GM19351 (cell line): ENCODE data around the gene DHH.
"Not testable (repeated sequence)": the region's sequence is repeated elsewhere in the genome, so short reads cannot be mapped to it uniquely, and the experiment has no call there.

Experiments
- ATAC-seq: cut with Tn5 transposase; IDR thresholded peaks from one replicate; pipeline ENCODE4 v1.9.1; 2021; ENCODE audit warnings: mild to moderate bottlenecking, moderate library complexity; ENCODE audit not compliant: unreplicated experiment

DHH gene

DNA sequence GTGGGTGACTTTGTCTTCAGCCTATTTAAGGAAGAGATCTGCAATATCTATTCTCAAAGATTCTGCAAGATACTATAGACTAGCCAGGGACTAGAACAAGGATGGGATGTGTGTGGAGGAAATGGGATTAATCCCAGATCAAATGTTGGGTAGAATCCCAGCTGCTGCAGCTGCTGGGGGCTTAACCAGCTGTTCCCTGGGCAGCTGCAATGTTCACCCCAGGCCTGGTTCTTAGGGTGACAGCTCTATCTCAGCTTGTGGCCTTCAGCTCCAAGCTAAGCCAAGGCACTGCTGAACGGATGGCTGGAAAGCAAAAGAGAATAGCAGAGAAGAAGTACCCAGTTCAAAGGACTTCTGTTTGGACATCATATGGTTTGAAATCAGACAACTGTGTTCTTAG is 14.8 kb downstream of the DHH start:
- ATAC-seq: no peak

DNA sequence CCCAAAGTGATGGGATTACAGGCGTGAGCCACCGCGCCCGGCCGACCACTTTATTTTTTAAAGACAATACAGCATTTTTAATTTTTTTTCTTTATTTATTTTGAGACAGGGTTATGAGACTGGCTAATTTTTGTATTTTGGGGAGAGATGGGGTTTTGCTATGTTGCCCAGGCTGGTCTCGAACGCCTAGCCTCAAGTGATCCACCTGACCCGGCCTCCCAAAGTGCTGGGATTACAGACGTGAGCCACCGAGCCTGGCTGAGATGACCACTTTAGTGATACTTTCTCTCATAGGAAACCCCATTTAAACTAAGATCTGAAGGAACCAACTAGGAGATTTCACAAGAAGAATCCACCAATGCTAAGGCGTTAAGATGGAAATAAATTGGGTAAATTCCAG is 23.6 kb downstream of the DHH start:
- no peak for ATAC-seq

DNA sequence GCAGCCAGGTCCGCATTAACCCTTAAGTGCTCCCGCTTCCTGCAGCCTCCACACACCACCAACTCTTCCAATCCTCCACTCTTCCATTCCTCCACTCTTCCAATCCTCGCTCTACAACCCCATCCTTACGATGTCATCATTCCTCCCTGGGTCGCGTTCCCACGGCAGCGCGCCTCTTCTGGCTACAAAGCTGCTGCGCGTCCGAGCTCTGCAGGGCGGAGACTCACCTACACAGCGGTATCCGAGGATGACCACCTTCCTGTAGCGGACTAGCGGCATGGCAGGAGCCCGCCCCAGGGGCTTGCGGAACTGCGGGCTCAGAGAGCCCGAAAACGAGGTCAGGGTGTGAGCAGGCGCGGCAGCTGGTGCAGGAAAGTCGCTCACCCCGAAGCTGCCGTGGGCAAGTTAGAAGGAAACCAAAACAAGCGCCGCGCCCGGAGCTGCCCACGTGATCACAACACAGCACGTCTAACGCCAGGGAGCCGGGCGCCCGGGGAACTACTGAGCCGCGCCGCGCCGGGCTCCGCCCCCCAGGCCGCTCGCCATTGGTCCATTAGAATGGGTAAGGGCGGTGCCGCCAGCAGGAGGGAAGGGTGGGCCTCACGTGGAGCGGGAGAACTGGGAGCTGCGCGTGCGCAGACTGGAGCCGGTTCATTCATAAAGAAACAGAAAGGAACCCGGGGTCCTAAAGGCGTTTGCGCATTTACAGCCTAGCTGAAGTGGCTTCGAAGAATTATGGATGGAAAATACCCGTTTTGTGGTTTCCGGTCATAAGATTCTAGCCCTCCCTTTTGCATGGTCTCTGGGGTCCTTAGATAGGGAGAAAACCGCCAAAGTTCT is 24.9 kb downstream of the DHH start, which contains the start of gene RHEBL1:
RHEBL1 (minus strand) TSS at position 473 of the 840 bp plus-strand sequence; CDS start at position 279, 194 bp downstream.
- ATAC-seq: peak; percentile 99

DNA sequence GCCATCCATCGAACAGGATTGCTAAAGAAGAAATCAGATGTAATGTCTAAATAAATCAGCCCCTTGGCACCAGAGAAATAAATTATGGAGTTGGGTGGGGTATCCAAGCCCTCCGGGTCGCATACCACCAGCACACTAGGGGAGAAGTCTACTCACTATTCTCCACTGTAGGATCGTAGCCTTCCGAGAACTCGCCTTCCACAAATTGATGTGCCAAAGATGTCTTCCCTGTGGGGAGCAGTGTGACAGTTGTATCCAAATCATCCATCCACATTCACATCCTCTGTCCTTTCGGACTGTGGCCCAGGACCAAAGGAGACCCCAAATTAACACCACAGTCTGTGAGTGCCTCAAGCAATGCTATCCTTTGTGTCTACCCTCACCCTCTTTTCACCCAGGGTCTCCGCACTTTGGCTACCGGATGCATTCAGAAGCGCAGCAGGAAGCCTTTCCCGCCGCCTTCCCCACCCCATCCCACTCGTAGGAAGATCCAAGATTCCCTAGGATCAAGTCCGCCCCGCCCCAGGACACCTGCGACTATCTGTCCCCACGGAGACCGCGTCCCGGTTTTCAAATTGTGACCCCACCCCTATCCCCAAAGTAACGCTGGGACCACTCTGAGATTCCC is 25.6 kb downstream of the DHH start:
- no peak for ATAC-seq

DNA sequence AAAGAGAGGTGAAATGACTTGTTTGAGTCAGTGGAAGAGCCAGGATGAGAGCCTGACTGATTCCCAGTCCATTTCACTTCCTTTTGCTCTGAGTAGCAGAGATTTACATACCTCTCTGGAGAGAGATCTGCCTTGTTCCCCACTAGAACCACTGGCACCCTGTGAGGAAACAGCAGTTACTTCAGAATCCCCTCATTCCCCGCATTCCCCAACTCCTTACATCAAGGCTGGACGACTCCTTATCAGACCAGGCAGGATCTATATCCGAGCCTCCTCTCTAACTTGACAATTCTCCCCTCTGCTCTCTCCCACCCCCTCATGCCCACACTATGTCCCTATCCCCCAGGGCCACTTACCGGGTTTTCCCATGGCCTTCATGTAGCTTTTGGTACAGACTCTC is 28.5 kb downstream of the DHH start:
- ATAC-seq: no peak

DNA sequence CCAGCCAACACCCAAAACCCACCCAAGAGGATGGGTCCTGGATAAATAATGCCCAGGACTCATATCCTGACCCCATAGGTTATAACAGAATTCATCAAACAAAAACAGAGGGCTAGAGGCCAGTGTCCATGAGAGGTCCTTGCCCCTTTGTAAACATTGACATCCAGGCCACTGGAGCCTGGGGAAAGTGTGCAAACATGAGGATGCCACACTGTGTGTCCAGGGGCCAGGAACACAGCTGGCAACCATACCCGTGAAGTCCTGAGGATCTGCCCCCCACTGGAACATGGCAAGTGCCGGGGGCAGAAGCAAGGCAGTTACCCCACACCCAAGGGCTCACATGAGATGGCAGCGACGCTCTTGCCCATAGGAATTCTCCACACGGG is 29.8 kb downstream of the DHH start:
- no peak for ATAC-seq

DNA sequence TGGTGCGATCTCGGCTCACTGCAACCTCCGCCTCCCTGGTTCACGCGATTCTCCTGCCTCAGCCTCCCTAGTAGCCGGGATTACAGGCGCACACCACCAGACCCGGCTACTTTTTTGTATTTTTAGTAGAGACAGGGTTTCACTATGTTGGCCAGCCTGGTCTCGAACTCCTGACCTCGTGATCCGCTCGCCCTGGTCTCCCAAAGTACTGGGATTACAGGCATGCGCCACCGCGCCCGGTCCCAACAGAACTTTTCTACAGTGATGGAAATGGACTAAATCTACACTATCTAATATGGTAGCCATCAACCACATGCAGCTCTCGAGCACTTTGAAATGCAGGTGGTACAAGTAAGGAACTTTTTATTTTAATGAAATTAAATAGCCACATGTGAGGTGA is 32.7 kb downstream of the DHH start:
- ATAC-seq: not testable (repeated sequence)

DNA sequence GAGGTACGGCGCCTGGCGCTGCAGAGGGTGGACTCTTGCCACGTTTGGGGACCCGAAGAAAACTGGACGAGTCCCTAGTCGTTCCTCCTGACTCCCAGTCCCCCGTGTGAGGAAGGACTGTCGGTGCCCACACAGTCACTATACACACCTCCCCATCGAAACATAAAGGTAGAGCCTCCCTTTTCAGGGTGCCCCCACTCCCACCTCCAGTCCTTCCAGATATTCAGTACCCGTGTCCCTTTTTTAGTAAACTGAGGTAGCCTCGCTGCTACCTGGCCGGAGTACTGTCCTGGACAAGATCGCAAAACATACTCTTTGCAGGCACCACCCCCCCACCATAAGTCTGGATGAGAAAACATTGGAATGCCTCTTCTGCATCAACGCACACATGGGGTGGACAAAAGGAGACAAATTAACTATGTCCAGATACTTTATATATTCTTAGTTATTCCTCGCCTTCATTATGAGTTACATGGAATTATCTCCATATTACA is 33.4 kb downstream of the DHH start:
- ATAC-seq: no peak

DNA sequence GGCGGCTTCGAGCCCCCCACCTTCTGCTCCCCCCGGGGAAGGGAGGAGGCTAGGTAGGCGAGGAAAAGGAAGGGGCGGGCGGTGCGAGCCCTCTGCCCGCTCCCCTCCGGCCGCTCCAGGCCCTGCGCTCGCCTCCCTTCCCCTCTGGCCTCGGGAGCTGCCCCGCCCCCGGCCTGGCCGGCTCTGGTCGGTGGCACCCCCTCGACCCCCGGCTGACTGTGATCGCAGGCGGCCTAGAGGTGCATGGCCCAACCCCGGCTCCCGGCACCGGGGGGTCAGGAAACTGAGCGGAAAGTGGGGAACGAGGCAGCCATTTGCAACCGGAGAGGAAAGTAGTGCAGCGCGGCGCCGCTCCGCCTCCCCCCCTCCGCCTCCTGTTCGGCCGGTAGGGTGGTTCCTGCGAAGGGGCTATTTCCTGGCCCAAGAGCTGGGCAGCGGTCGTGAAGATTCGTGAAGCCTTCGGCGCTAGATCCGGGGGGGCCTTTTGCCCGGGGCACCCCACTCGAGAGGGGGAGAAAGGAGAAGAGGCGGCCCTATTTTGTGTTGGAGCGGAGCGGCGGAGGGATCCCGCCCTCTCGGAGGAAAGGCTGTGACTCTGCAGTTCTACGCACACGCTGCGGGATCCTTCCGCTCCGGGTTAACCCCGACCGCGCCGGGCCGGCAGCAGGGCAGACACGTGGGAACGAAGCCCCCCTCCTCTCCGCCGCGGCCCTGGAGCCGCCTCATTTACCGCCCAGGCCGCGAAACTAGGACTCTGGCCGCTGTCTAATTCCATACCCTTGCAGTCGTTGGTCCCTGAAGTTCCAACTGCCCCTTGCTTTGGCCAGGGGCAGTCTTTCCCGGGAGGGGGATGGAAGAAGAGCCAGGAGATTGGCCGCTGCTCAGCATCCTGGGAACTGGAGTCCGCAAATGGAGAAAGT is 34.1 kb downstream of the DHH start, which contains the start of gene KMT2D:
KMT2D (minus strand) TSS at position 558 of the 920 bp plus-strand sequence. CDS start 5,470 bp downstream, outside the sequence.
- no peak for ATAC-seq

DNA sequence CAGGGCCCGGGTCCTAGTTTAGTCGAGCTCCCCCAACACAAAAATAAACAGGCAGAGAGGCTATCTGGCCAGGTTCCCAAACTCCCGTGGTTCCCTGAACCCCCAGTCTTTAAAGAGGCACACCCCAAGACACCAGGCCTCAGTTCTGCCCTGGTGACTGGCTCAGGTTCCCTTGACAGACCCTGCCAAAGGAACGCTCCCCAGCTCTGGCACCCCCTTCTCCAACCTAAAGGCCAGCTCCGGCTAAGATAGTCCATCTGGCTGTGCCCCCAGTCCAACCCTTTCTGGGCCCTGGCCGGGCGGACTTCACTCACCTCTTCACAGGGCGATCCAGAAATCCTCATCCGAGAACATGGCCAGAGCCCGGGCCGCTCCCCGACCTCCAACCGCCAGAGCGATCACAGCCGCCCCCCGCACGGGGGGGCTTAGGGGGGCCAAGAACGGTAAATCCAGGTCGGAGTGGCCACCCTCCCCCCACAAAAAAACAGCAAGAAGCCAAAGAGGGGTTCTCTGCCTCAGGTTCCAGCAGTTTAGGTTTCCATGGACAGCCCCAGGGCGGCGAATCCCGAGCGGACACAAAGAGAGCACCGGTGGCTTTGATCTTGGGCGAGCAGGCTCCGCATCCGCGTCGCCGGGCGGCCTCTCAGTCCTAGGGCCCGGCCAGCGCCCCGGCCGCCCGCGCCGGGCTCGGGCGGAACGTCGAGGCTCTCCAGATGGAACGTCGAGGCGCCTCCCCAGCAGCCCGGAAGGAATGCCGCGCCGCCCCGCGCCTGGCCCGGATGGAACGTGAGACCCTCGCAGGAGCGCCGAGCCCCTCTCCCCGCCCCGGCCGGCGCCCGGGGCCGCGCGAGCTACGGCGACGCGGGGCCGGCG is 35.1 kb downstream of the DHH start:
- no peak for ATAC-seq

DNA sequence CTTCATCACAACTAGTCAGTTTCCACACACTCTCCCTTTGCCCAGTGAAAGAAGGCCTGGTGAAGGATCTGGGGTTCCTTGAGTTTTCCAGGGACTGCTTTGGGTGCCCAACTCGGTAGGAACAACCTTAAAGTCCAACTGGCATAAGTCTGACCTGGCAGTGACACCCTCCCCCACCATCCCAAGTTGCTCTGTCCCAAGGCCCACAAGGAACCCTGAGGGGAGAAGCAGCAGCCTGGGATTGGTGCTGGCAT is 35.6 kb downstream of the DHH start:
- ATAC-seq: no peak

DNA sequence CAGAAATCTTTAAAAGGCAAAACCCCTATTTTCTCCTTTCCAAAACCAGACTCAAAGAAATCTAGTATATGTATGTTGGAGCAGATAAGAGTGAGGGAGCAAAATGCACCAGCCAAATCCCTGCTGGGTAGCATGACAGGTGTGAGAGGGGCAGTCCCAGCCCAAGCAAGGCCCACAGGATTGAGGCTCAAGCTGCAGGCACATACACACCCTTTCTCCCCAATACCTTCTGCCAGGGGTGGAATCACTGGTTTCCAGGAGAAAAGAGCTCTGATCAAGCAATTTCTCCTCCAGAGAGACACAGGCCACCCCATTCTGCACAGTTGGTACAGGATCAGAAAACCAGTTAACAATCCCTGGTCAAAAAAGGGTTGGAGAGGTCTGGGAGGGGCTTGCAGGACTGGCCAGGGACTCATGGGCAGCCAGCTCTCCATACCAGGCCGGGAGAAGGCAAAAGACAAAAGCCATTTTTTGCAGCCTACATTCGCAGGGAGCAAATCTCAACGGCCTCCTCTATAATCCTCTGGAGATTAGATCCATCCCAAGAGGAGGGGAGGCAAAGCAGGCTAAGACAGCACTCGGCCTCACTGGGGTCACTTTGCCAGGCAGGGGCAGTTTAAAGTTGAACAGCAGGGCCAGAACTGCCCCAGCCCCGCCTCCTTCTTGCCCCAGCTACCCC is 36.1 kb downstream of the DHH start:
- no peak for ATAC-seq

DNA sequence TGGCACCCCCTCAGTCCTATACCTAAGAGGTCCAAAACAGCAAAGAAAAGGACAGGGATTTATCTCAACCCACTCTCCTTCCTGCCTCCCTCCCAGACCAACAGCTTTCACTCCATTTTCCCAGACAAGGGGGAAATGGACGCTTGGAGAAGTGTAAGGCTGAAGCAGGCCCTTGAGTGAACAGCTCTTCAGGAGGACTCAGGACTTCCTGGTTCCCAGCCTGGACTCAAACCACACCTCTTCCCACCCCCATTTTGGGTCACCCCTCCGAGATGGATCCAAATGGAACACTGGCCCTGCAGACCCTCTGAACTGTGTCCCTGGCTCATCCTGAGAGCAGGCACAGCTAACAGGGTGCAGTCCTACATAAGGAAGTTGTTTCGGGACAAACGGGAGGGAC is 36.7 kb downstream of the DHH start:
- no peak for ATAC-seq

DNA sequence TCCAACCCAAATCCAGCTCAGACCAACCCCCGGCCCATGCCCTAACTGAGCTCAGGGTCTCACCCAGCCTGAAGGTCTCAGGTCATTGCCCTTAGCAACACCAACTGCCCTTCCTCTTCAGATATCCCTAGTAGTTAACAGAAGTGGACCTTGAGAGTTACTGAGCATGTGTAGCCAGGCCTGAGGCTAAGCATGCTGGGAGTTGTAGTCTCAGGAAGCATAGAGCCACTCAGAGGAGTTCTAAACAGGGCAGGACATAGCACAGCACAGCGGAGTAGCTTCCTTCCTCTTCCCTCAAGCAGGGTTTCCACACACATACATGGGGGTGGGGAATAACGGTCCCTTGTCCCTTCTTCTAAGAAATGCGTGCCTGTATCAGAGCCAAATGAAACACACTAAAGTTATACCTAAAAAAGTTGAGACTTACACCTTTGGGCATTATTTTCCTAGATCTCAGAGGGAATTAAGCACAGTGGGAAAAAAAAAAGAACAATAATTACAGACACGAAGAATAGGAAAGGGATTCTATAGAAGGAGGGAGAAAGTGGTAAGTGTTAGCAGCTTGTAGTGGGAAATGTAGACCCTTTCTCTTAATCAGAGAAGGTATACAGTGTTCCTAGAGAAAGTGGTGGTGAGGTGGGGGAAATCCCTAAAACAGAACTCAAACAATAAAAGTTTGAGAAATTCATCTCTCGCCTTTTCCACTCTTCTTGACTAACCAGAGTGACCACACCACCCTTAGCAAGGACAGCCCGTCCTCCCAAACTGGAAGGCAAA is 38.4 kb downstream of the DHH start:
- ATAC-seq: peak; percentile 83

DNA sequence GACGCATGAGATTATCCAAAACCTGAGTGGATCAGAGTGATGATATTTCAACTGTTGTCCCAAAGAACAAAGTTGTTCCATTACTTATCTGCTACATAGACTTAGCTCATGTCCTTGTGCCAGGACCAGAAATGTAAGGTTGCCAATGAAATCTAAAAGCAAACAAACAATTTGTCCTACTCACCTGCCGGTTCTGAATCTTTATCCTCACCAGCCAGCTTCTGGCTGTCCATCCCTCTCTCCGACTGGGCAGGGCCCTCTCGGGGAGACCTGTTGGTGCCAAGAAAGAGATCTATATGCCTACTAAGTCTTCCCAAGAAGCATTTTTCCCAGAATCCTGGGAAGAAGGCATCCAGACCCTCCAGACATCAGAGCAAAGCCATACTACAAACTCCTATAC is 39.5 kb downstream of the DHH start:
- ATAC-seq: no peak

DNA sequence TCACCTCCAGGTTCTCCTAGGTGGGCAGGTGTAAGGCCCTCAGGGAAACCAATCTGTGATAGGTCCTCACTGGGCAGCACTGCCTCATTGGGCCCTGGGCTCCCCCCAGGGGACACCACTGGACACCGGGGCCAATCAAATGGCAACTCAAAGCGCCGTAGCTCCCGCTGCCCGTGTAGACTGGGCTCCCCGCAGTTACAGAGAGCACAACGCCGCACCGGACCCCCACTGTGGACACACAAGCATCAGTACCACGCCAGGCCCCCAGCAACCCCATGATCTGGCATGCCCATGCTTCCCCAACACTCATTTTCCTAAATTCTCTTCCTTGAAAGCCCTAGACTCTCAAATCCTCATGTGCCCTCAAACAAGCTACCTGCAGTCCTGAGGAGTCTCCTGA is 40.1 kb downstream of the DHH start:
- no peak for ATAC-seq

DNA sequence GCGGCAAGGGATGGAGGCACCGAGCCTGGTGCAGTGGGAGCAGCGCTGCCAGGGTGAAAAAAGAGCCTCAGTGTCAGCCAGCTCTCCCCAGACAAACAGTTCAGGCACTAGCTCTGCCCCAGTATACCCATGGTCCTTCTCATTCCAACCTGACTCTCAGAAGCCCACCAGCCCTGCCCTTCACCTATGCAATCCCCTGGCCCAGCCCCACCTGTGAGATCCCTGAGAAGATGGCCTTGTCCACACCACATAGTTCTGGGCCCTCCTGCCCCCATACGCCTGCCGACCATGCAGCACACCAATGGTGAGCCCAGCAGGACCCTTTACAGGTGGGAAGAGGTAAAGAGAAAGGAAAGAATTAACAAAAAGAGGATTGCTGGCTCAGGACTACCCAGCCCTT is 40.5 kb downstream of the DHH start:
- ATAC-seq: no peak

DNA sequence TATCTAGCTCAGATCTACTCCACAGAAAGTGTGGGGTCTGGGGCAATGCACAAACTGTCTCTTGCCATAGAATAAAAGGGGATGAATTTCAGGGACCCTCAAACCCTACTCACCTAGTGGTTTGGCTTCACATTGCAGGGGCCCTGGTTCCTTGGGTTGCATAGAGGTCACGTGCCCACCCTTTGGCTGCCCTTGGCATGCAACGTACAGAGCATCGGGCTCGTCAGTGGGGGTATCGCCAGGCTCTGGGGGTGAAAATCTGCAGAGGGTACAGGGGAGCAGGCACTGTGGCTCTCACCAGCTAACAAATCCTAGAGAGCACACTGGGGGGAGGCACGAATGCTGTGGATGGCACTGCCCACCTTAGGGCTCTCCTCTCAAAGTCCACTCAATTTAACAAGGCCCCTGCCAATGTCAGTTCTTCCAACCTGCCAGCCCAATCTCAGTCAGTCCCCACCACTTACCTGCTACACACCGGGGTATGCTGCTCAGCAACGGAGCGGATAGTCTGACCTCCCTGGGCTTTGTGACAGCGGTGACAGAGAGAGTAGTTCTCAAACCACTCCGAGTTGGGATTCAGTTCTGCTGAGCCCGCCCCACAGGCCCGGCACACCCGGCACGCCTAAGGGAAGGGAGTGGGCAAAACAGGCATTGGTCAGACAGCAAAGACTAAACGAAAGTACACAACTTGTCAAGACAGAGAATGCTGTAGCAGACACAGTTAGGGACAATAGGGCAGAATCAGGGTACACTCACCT is 42.0 kb downstream of the DHH start:
- no peak for ATAC-seq
